Fibroblast of villous mesenchyme (primary cell): ENCODE measurements around the gene EML6. TPM values are rescaled to one million over a fixed set of nuclear protein-coding genes. Genes with fewer than 3 reads are reported as not detected.
"Not testable (repeated sequence)": the region's sequence is repeated elsewhere in the genome, so short reads cannot be mapped to it uniquely, and the experiment has no call there.

Experiments used
- DNase-seq: peaks from one replicate; pipeline ENCODE4 v3.0.0-alpha.2; 2010; ENCODE audit warnings: low read depth
- H3K4me3 ChIP-seq: 2 replicates; pipeline ENCODE4 v1.5.1; 2011; ENCODE audit warnings: low read depth, mild to moderate bottlenecking, low read length
- CTCF ChIP-seq: IDR thresholded peaks from 2 replicates; pipeline ENCODE4 v1.5.1; 2012; ENCODE audit warnings: low read depth, mild to moderate bottlenecking, low read length; ENCODE audit not compliant: insufficient read depth
- total RNA-seq: library from RNA; depleted of rRNA; stranded (reverse); fragments of >200 nt; gene quantifications from 2 replicates; pipeline ENCODE4 v1.2.3, GENCODE V29; 2012

EML6 gene
- total RNA-seq, 1 donor: 1.3 TPM

- TF ChIP-seq CTCF: no peak
- DNase-seq: no peak
- H3K4me3 ChIP-seq: no peak overlapping the region
These were observed 30.9 kb upstream of the EML6 start for GRCh38 chr2:54692556-54692955.

GRCh38 chr2:54695378-54695777 is 28.1 kb upstream of the EML6 start:
- no peak for TF ChIP-seq CTCF
- no peak for DNase-seq
- H3K4me3 ChIP-seq: no peak overlapping the region

- no peak overlapping the region for H3K4me3 ChIP-seq
- no peak for DNase-seq
These were observed 25.5 kb upstream of the EML6 start for GRCh38 chr2:54697934-54698333.

GRCh38 chr2:54698926-54699325 is 24.5 kb upstream of the EML6 start:
- not testable (repeated sequence) for DNase-seq, H3K4me3 ChIP-seq

More at GRCh38 chr2:54697934-54698333, 25.5 kb upstream of the EML6 start:
- no peak for TF ChIP-seq CTCF

GRCh38 chr2:54699665-54700064 is 23.8 kb upstream of the EML6 start:
- TF ChIP-seq CTCF: no peak
- no peak overlapping the region for H3K4me3 ChIP-seq
- DNase-seq: no peak

- TF ChIP-seq CTCF: no peak
- DNase-seq: no peak
- no peak overlapping the region for H3K4me3 ChIP-seq
These were observed 22.4 kb upstream of the EML6 start for GRCh38 chr2:54701029-54701428.

GRCh38 chr2:54704238-54704637 is 19.2 kb upstream of the EML6 start:
- no peak overlapping the region for H3K4me3 ChIP-seq
- no peak for TF ChIP-seq CTCF
- DNase-seq: no peak
